HEK293T (cell line): ENCODE results near the gene ASS1.
"Not testable (repeated sequence)": the region's sequence is repeated elsewhere in the genome, so short reads cannot be mapped to it uniquely, and the experiment has no call there.

Source experiments
- BHLHE40 ChIP-seq: fragments of 450-650 bp; IDR thresholded peaks from 2 replicates; pipeline ENCODE4 v1.6.1; 2016; ENCODE audit warnings: mild to moderate bottlenecking, moderate library complexity, borderline replicate concordance
- CTBP1 ChIP-seq: fragments of 450-650 bp; IDR thresholded peaks from 2 replicates; pipeline ENCODE4 v1.6.1; 2016; ENCODE audit warnings: borderline replicate concordance
- ELF4 ChIP-seq: fragments of 450-650 bp; IDR thresholded peaks from 2 replicates; pipeline ENCODE4 v1.6.1; 2017; ENCODE audit warnings: antibody characterized with exemption
- FOXK2 ChIP-seq: fragments of 450-650 bp; IDR thresholded peaks from 2 replicates; pipeline ENCODE4 v1.6.1; 2016; ENCODE audit warnings: mild to moderate bottlenecking
- FOXM1 ChIP-seq: fragments of 450-650 bp; IDR thresholded peaks from 2 replicates; pipeline ENCODE4 v1.6.1; 2017; ENCODE audit warnings: mild to moderate bottlenecking, borderline replicate concordance
- HDGF ChIP-seq: fragments of 450-650 bp; IDR thresholded peaks from 2 replicates; pipeline ENCODE4 v1.6.1; 2017; ENCODE audit warnings: antibody characterized with exemption, borderline replicate concordance
- LEF1 ChIP-seq: fragments of 450-650 bp; IDR thresholded peaks from 2 replicates; pipeline ENCODE4 v1.6.1; 2017; ENCODE audit warnings: mild to moderate bottlenecking, borderline replicate concordance
- NFRKB ChIP-seq: fragments of 450-650 bp; IDR thresholded peaks from 2 replicates; pipeline ENCODE4 v1.6.1; 2016; ENCODE audit warnings: mild to moderate bottlenecking, moderate library complexity
- PKNOX1 ChIP-seq: fragments of 450-650 bp; IDR thresholded peaks from 2 replicates; pipeline ENCODE4 v1.6.1; 2016
- SP1 ChIP-seq: fragments of 450-650 bp; IDR thresholded peaks from 2 replicates; pipeline ENCODE4 v1.6.1; 2017
- SUZ12 ChIP-seq: fragments of 450-650 bp; IDR thresholded peaks from 2 replicates; pipeline ENCODE4 v1.6.1; 2016; ENCODE audit warnings: mild to moderate bottlenecking
- TARDBP ChIP-seq: fragments of 450-650 bp; IDR thresholded peaks from 2 replicates; pipeline ENCODE4 v1.6.1; 2016
- ZNF384 ChIP-seq: fragments of 450-650 bp; IDR thresholded peaks from 2 replicates; pipeline ENCODE4 v1.6.1; 2016

- TF ChIP-seq FOXK2, TARDBP, PKNOX1, LEF1, CTBP1, FOXM1, NFRKB, SUZ12, SP1, HDGF, ELF4, BHLHE40, ZNF384: not testable (repeated sequence)
Observed at GRCh38 chr9:130434656-130435055, 10.1 kb upstream of the ASS1 start.
